SU-DHL-6 (cell line): Measurements from ENCODE around the gene THSD7A.

Experiments used
- H2AFZ ChIP-seq: fragments of 200-600 bp; sonication (generic); 2 replicates; pipeline ENCODE4 v1.6.1; 2014; ENCODE audit warnings: low read depth, mild to moderate bottlenecking, moderate library complexity, mixed read lengths, antibody characterized with exemption, low read length; ENCODE audit not compliant: severe bottlenecking
- H3F3A ChIP-seq: fragments of 200-600 bp; shearing (Covaris generic); 2 replicates; pipeline ENCODE4 v1.6.0; 2016; ENCODE audit warnings: antibody characterized with exemption, mild to moderate bottlenecking; ENCODE audit not compliant: insufficient read depth
- H3K27ac ChIP-seq: fragments of 200-600 bp; sonication (generic); 2 replicates; pipeline ENCODE4 v1.5.1; 2016; ENCODE audit warnings: low read depth, mild to moderate bottlenecking, low read length, moderate library complexity, mixed read lengths
- H3K27me3 ChIP-seq: fragments of 200-600 bp; sonication (generic), shearing (Covaris generic); 2 replicates; pipeline ENCODE4 v1.6.0; 2014; ENCODE audit warnings: mild to moderate bottlenecking, low read length
- H3K36me3 ChIP-seq: fragments of 200-600 bp; sonication (generic); 2 replicates; pipeline ENCODE4 v1.6.1; 2014; ENCODE audit warnings: mild to moderate bottlenecking, low read length, mixed read lengths
- H3K4me2 ChIP-seq: fragments of 300-600, 200-600 bp; shearing (Covaris generic), sonication (generic); 2 replicates; pipeline ENCODE4 v1.6.0; 2014; ENCODE audit warnings: low read length, low read depth, mild to moderate bottlenecking; ENCODE audit not compliant: poor library complexity, severe bottlenecking
- H3K4me3 ChIP-seq: fragments of 200-600 bp; sonication (generic); 2 replicates; pipeline ENCODE4 v1.5.1; 2014; ENCODE audit warnings: antibody characterized with exemption, low read length, mild to moderate bottlenecking, mixed read lengths; ENCODE audit not compliant: insufficient read depth, poor library complexity, severe bottlenecking
- H3K79me2 ChIP-seq: fragments of 200-600 bp; sonication (generic); 2 replicates; pipeline ENCODE4 v1.6.1; 2014; ENCODE audit warnings: mild to moderate bottlenecking, low read length, moderate library complexity; ENCODE audit not compliant: insufficient read depth
- H3K9ac ChIP-seq: fragments of 200-600 bp; sonication (generic); 2 replicates; pipeline ENCODE4 v1.7.0; 2014; ENCODE audit warnings: mild to moderate bottlenecking, low read length
- H3K9me2 ChIP-seq: fragments of 200-600 bp; sonication (generic); replicated peaks from 2 replicates; pipeline ENCODE4 v1.6.1; 2014; ENCODE audit warnings: low read length; ENCODE audit not compliant: insufficient read depth
- H3K9me3 ChIP-seq: fragments of 200-600 bp; sonication (generic); 2 replicates; pipeline ENCODE4 v1.6.1; 2014; ENCODE audit warnings: low read length, mixed read lengths; ENCODE audit not compliant: insufficient read depth
- H4K20me1 ChIP-seq: fragments of 200-600 bp; sonication (generic); 2 replicates; pipeline ENCODE4 v1.6.1; 2014; ENCODE audit warnings: low read depth, mild to moderate bottlenecking, antibody characterized with exemption, low read length, moderate library complexity, mixed read lengths
- CTCF ChIP-seq: fragments of 200-600 bp; sonication (generic); IDR thresholded peaks from one replicate; pipeline ENCODE4 v1.5.1; 2017; ENCODE audit warnings: antibody characterized with exemption, mild to moderate bottlenecking, low read length, moderate library complexity; ENCODE audit not compliant: insufficient read depth, poor library complexity, severe bottlenecking
- EZH2phosphoT487 ChIP-seq: fragments of 200-600 bp; sonication (generic), shearing (Covaris generic); conservative IDR thresholded peaks from 2 replicates; pipeline ENCODE4 v1.6.1; 2018; ENCODE audit warnings: mild to moderate bottlenecking, antibody characterized with exemption, low read length, moderate library complexity, mixed read lengths

The THSD7A gene

GRCh38 chr7:11346302-11346701 is 485.7 kb downstream of the THSD7A start:
- TF ChIP-seq EZH2phosphoT487 = no peak
- no peaks in the 10 kb centered on the region for H3F3A ChIP-seq
- no peak overlapping the region for H3K4me2 ChIP-seq
- no peak overlapping the region for H3K27ac ChIP-seq
- H3K27me3 ChIP-seq = no peaks in the 10 kb centered on the region
- H3K9me3 ChIP-seq = no peaks in the 10 kb centered on the region
- H3K9me2 ChIP-seq = no peaks in the 10 kb centered on the region
- H2AFZ ChIP-seq = no peak overlapping the region
- H3K79me2 ChIP-seq = no peaks in the 10 kb centered on the region
- H3K36me3 ChIP-seq = no peaks in the 10 kb centered on the region
- H3K9ac ChIP-seq = no peak overlapping the region
- H4K20me1 ChIP-seq = no peaks in the 10 kb centered on the region
- no peak overlapping the region for H3K4me3 ChIP-seq

- H3K9me3 ChIP-seq = no peaks in the 10 kb centered on the region
- H3K9ac ChIP-seq = no peak overlapping the region
- no peak overlapping the region for H3K4me2 ChIP-seq
- H3K36me3 ChIP-seq = no peaks in the 10 kb centered on the region
- H2AFZ ChIP-seq = no peak overlapping the region
- TF ChIP-seq EZH2phosphoT487 = no peak
- no peak for TF ChIP-seq CTCF
- no peaks in the 10 kb centered on the region for H3K79me2 ChIP-seq
- no peaks in the 10 kb centered on the region for H3K27me3 ChIP-seq
- H3K9me2 ChIP-seq = no peaks in the 10 kb centered on the region
- H3K27ac ChIP-seq = no peak overlapping the region
- no peaks in the 10 kb centered on the region for H4K20me1 ChIP-seq
- no peak overlapping the region for H3K4me3 ChIP-seq
- no peaks in the 10 kb centered on the region for H3F3A ChIP-seq
Measured at GRCh38 chr7:11345621-11346020, 486.4 kb downstream of the THSD7A start.

- no peaks in the 10 kb centered on the region for H3F3A ChIP-seq
- H4K20me1 ChIP-seq = no peaks in the 10 kb centered on the region
- no peak for TF ChIP-seq EZH2phosphoT487
- peak; percentile 91 for TF ChIP-seq CTCF
- H2AFZ ChIP-seq = no peak overlapping the region
- no peaks in the 10 kb centered on the region for H3K79me2 ChIP-seq
- H3K27me3 ChIP-seq = no peaks in the 10 kb centered on the region
- H3K36me3 ChIP-seq = no peaks in the 10 kb centered on the region
- no peaks in the 10 kb centered on the region for H3K9me2 ChIP-seq
- no peak overlapping the region for H3K4me3 ChIP-seq
- H3K4me2 ChIP-seq = no peak overlapping the region
- H3K27ac ChIP-seq = no peak overlapping the region
- H3K9ac ChIP-seq = no peak overlapping the region
- H3K9me3 ChIP-seq = no peaks in the 10 kb centered on the region
Measured at GRCh38 chr7:11343818-11344413, 488.1 kb downstream of the THSD7A start.

GRCh38 chr7:11343136-11343535 is 488.9 kb downstream of the THSD7A start:
- Histone ChIP-seq H3K4me3 (no peak overlapping the region), H3K36me3 (no peaks in the 10 kb centered on the region), H3F3A (no peaks in the 10 kb centered on the region), H2AFZ (no peak overlapping the region), H3K79me2 (no peaks in the 10 kb centered on the region), H3K27ac (no peak overlapping the region), H3K4me2 (no peak overlapping the region), H4K20me1 (no peaks in the 10 kb centered on the region), H3K9me3 (no peaks in the 10 kb centered on the region), H3K9ac (no peak overlapping the region), H3K9me2 (no peaks in the 10 kb centered on the region), H3K27me3 (no peaks in the 10 kb centered on the region)
- TF ChIP-seq EZH2phosphoT487 (no peak), CTCF (no peak)
